Astrocyte of the spinal cord (primary cell): ENCODE results near the gene VAT1L.

Experiments
- DNase-seq: peaks from one replicate; pipeline ENCODE4 v3.0.0; 2011; ENCODE audit warnings: low read depth, low spot score
- H3K4me3 ChIP-seq: 2 replicates; pipeline ENCODE4 v1.5.1; 2011; ENCODE audit warnings: low read depth, mild to moderate bottlenecking, low read length, moderate library complexity
- in situ Hi-C: cut with HindIII; loops from 2 replicates; pipeline ENCODE4 v1.10.0; 2017; ENCODE audit warnings: low sequenced_read_pairs
- TF ChIP-seq, protein P1 (sequence below): IDR thresholded peaks from 2 replicates; pipeline ENCODE4 v1.5.1; 2012; ENCODE audit warnings: low read depth, mild to moderate bottlenecking, low read length, inconsistent platforms

The VAT1L gene

GRCh38 chr16:77749415-77749814 lies 38.9 kb upstream of the VAT1L start:
- TF ChIP-seq, protein P1, sequence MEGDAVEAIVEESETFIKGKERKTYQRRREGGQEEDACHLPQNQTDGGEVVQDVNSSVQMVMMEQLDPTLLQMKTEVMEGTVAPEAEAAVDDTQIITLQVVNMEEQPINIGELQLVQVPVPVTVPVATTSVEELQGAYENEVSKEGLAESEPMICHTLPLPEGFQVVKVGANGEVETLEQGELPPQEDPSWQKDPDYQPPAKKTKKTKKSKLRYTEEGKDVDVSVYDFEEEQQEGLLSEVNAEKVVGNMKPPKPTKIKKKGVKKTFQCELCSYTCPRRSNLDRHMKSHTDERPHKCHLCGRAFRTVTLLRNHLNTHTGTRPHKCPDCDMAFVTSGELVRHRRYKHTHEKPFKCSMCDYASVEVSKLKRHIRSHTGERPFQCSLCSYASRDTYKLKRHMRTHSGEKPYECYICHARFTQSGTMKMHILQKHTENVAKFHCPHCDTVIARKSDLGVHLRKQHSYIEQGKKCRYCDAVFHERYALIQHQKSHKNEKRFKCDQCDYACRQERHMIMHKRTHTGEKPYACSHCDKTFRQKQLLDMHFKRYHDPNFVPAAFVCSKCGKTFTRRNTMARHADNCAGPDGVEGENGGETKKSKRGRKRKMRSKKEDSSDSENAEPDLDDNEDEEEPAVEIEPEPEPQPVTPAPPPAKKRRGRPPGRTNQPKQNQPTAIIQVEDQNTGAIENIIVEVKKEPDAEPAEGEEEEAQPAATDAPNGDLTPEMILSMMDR = no peak
- no peak for DNase-seq
- H3K4me3 ChIP-seq = no peak overlapping the region
- in situ Hi-C loops = no loop called here

GRCh38 chr16:77758046-77758445 lies 30.3 kb upstream of the VAT1L start:
- in situ Hi-C loops = no loop called here
- TF ChIP-seq, protein P1 = no peak
- DNase-seq = no peak
- no peak overlapping the region for H3K4me3 ChIP-seq

GRCh38 chr16:77758508-77758907 lies 29.9 kb upstream of the VAT1L start:
- no peak overlapping the region for H3K4me3 ChIP-seq
- TF ChIP-seq, protein P1 = no peak
- DNase-seq = no peak
- in situ Hi-C loops = no loop called here

- TF ChIP-seq, protein P1 = no peak
- in situ Hi-C loops = no loop called here
These were observed 29.2 kb upstream of the VAT1L start for GRCh38 chr16:77759201-77759600.

DNA sequence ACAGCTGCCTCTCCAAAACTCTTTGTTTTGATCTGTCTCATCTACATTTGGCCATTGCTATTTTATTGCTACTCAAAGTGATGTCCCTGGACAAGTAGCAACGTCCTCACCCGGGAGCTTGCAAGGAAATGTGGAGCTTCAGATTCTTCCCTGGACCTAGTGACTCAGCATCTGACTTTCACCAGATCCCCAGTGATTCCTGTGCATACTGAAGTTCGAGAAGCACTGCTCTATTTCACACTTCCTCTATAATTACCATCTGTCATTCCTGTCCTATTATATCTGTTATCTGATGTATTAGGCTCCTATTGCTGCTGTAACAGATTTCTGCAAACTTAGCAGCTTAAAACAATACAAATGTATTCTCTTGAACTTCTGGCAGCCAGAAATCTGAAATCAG lies 28.5 kb upstream of the VAT1L start:
- TF ChIP-seq, protein P1 = no peak
- DNase-seq = no peak
- in situ Hi-C loops = no loop called here
- no peak overlapping the region for H3K4me3 ChIP-seq

More at GRCh38 chr16:77759201-77759600, 29.2 kb upstream of the VAT1L start:
- no peak for DNase-seq
- H3K4me3 ChIP-seq = no peak overlapping the region

- TF ChIP-seq, protein P1 = no peak
- in situ Hi-C loops = no loop called here
- no peak overlapping the region for H3K4me3 ChIP-seq
- no peak for DNase-seq
These were observed 27.6 kb upstream of the VAT1L start for GRCh38 chr16:77760800-77761199.

- in situ Hi-C loops = no loop called here
- no peak overlapping the region for H3K4me3 ChIP-seq
- no peak for DNase-seq
- TF ChIP-seq, protein P1 = no peak
These were observed 27.2 kb upstream of the VAT1L start for GRCh38 chr16:77761204-77761603.
